HepG2 (cell line): Measurements from ENCODE around the gene POLR2J.

Experiments used
- POLR2A ChIP-seq, 2 experiments: IDR thresholded peaks; 2 replicates each; pipeline ENCODE4 v1.6.1; 2011; ENCODE audit warnings: low read depth in 2 of 2, low read length in 2 of 2, mild to moderate bottlenecking in 1 of 2, moderate library complexity in 1 of 2; ENCODE audit not compliant: insufficient read depth in 1 of 2
- SMARCC2 ChIP-seq: fragments of 450-650 bp; IDR thresholded peaks from 2 replicates; pipeline ENCODE4 v1.6.1; 2017; ENCODE audit warnings: antibody characterized with exemption, mild to moderate bottlenecking
- SMARCE1 ChIP-seq: fragments of 450-650 bp; IDR thresholded peaks from 2 replicates; pipeline ENCODE4 v1.6.1; 2017; ENCODE audit warnings: borderline replicate concordance
- ZC3H4 ChIP-seq: sonication (generic); formaldehyde crosslinking; IDR thresholded peaks from 2 replicates; pipeline ENCODE4 v1.4.0; 2020; ENCODE audit warnings: missing genetic modification reagents, borderline replicate concordance
- ZFX ChIP-seq: sonication (generic); formaldehyde crosslinking; IDR thresholded peaks from 2 replicates; pipeline ENCODE4 v1.4.0; 2020; ENCODE audit warnings: mild to moderate bottlenecking, low read depth, missing genetic modification reagents, moderate library complexity
- TF ChIP-seq, protein P1 (sequence below), 2 experiments: IDR thresholded peaks; 2 replicates each; pipeline ENCODE4 v1.6.1; 2011 to 2012; ENCODE audit warnings: low read length in 2 of 2, borderline replicate concordance in 1 of 2, low read depth in 1 of 2, mild to moderate bottlenecking in 1 of 2, moderate library complexity in 1 of 2
- TF ChIP-seq, protein P2 (sequence below): sonication (generic); formaldehyde crosslinking; IDR thresholded peaks from 2 replicates; pipeline ENCODE4 v1.5.0; 2020; ENCODE audit warnings: mild to moderate bottlenecking, missing genetic modification reagents, moderate library complexity
- TF ChIP-seq, protein P3 (sequence below): conservative IDR thresholded peaks from 2 replicates; pipeline ENCODE4 v1.6.1; 2018; ENCODE audit warnings: missing genetic modification reagents
- TF ChIP-seq, protein P4 (sequence below): sonication (generic); formaldehyde crosslinking; IDR thresholded peaks from 2 replicates; pipeline ENCODE4 v1.8.0; 2022; ENCODE audit warnings: mild to moderate bottlenecking, missing genetic modification reagents, moderate library complexity

DNA sequence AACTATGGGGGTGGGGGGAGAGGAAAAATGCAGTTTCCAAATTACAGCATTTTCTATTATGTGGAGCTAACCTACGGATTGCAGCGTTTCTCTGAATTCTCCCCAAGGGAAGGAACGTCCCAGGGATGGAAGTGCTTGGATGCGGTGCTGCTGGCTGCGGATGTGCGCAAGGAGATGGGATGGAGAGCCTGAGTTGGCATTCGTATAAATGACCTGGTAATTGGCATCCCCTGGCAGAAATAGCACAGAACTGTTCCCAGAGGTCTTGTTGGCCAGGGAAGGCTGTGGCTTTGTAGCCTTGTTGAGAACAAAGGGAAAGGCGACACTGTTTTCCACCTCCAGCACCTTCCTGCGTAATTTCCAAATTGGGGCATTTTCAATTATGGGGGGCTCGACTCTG lies 42.6 kb downstream of the POLR2J start:
- TF ChIP-seq, protein P1, sequence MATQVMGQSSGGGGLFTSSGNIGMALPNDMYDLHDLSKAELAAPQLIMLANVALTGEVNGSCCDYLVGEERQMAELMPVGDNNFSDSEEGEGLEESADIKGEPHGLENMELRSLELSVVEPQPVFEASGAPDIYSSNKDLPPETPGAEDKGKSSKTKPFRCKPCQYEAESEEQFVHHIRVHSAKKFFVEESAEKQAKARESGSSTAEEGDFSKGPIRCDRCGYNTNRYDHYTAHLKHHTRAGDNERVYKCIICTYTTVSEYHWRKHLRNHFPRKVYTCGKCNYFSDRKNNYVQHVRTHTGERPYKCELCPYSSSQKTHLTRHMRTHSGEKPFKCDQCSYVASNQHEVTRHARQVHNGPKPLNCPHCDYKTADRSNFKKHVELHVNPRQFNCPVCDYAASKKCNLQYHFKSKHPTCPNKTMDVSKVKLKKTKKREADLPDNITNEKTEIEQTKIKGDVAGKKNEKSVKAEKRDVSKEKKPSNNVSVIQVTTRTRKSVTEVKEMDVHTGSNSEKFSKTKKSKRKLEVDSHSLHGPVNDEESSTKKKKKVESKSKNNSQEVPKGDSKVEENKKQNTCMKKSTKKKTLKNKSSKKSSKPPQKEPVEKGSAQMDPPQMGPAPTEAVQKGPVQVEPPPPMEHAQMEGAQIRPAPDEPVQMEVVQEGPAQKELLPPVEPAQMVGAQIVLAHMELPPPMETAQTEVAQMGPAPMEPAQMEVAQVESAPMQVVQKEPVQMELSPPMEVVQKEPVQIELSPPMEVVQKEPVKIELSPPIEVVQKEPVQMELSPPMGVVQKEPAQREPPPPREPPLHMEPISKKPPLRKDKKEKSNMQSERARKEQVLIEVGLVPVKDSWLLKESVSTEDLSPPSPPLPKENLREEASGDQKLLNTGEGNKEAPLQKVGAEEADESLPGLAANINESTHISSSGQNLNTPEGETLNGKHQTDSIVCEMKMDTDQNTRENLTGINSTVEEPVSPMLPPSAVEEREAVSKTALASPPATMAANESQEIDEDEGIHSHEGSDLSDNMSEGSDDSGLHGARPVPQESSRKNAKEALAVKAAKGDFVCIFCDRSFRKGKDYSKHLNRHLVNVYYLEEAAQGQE (IDR thresholded peaks at IDR 0.05; ENCODE audit: borderline replicate concordance in 1 of 2, low read depth in 1 of 2, low read length in 2 of 2) = no peak
- TF ChIP-seq SMARCE1 (no peak), ZC3H4 (CRISPR knock-in tag) (no peak), SMARCC2 (no peak), POLR2A (IDR thresholded peaks at IDR 0.05; ENCODE audit: insufficient read depth in 1 of 2, low read depth in 2 of 2, low read length in 2 of 2) (no peak), ZFX (CRISPR knock-in tag) (no peak)
- TF ChIP-seq, protein P2, sequence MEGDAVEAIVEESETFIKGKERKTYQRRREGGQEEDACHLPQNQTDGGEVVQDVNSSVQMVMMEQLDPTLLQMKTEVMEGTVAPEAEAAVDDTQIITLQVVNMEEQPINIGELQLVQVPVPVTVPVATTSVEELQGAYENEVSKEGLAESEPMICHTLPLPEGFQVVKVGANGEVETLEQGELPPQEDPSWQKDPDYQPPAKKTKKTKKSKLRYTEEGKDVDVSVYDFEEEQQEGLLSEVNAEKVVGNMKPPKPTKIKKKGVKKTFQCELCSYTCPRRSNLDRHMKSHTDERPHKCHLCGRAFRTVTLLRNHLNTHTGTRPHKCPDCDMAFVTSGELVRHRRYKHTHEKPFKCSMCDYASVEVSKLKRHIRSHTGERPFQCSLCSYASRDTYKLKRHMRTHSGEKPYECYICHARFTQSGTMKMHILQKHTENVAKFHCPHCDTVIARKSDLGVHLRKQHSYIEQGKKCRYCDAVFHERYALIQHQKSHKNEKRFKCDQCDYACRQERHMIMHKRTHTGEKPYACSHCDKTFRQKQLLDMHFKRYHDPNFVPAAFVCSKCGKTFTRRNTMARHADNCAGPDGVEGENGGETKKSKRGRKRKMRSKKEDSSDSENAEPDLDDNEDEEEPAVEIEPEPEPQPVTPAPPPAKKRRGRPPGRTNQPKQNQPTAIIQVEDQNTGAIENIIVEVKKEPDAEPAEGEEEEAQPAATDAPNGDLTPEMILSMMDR (CRISPR knock-in tag) = no peak
- TF ChIP-seq, protein P3, sequence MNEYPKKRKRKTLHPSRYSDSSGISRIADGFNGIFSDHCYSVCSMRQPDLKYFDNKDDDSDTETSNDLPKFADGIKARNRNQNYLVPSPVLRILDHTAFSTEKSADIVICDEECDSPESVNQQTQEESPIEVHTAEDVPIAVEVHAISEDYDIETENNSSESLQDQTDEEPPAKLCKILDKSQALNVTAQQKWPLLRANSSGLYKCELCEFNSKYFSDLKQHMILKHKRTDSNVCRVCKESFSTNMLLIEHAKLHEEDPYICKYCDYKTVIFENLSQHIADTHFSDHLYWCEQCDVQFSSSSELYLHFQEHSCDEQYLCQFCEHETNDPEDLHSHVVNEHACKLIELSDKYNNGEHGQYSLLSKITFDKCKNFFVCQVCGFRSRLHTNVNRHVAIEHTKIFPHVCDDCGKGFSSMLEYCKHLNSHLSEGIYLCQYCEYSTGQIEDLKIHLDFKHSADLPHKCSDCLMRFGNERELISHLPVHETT (CRISPR knock-in tag) = no peak
- TF ChIP-seq, protein P4, sequence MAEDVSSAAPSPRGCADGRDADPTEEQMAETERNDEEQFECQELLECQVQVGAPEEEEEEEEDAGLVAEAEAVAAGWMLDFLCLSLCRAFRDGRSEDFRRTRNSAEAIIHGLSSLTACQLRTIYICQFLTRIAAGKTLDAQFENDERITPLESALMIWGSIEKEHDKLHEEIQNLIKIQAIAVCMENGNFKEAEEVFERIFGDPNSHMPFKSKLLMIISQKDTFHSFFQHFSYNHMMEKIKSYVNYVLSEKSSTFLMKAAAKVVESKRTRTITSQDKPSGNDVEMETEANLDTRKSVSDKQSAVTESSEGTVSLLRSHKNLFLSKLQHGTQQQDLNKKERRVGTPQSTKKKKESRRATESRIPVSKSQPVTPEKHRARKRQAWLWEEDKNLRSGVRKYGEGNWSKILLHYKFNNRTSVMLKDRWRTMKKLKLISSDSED (CRISPR knock-in tag) = no peak
